Measurements from ENCODE around the gene CAP2. TPM values are rescaled to one million over a fixed set of nuclear protein-coding genes. Genes with fewer than 3 reads are reported as not detected.
"Not testable (repeated sequence)": the region's sequence is repeated elsewhere in the genome, so short reads cannot be mapped to it uniquely, and the experiment has no call there.

CAP2 gene
- total RNA-seq, 1 donor from 2014 or later: 15.5 TPM

DNA sequence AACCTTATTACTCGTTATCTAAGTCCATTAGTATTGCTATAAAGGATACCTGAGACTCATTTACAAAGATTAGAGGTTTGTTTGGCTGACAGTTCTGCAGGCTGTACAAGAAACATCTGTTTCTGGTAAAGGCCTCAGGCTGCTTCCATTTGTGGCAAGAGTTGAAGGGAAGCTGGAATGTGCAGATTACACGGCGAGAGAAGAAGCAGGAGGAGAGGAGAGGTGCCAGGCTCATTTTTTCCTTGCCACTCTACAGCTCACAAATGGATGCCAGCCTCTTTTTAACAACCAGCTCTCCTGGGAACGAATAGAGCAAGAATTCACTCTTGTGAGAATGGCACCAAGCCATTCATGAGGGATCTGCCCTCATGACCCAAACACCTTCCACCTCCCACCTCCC is 14.7 kb downstream of the CAP2 start:
- Mint-ChIP-seq H3K36me3 (ENCODE audit: insufficient read depth) (peaks cover 15% of the 10 kb centered on the region), H3K4me1 (ENCODE audit: low read depth) (peaks cover 5% of the 10 kb centered on the region), H3K27me3 (no peaks in the 10 kb centered on the region)

DNA sequence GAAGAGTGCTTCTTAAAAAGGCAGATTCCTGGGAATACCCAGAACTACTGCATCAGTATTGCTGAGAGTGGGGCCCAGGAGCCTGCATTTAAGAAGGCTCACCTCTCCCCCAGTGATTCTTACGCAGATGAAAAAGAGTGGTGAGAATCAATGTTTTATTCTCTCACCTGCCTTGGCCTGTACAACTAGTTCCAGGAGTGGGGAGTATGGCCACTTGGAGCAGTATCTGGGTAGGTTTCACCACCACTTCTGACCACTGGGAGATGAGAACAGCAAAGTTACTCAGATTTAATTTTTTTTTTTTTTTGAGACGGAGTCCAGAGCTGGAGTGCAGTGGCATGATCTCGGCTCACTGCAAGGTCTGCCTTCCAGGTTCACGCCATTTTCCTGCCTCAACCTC is 16.9 kb downstream of the CAP2 start:
- Mint-ChIP-seq H3K27ac (no peak overlapping the region), H3K9me3 (ENCODE audit: low read depth) (peaks cover 11% of the 10 kb centered on the region), H3K4me3 (ENCODE audit: low read depth) (no peak overlapping the region), H3K4me1 (ENCODE audit: low read depth) (peaks cover 5% of the 10 kb centered on the region), H3K27me3 (no peaks in the 10 kb centered on the region), H3K36me3 (ENCODE audit: insufficient read depth) (peaks cover 15% of the 10 kb centered on the region)
- no peak for DNase-seq (ENCODE audit: low spot score, unreplicated experiment)
- TF ChIP-seq, protein P1, sequence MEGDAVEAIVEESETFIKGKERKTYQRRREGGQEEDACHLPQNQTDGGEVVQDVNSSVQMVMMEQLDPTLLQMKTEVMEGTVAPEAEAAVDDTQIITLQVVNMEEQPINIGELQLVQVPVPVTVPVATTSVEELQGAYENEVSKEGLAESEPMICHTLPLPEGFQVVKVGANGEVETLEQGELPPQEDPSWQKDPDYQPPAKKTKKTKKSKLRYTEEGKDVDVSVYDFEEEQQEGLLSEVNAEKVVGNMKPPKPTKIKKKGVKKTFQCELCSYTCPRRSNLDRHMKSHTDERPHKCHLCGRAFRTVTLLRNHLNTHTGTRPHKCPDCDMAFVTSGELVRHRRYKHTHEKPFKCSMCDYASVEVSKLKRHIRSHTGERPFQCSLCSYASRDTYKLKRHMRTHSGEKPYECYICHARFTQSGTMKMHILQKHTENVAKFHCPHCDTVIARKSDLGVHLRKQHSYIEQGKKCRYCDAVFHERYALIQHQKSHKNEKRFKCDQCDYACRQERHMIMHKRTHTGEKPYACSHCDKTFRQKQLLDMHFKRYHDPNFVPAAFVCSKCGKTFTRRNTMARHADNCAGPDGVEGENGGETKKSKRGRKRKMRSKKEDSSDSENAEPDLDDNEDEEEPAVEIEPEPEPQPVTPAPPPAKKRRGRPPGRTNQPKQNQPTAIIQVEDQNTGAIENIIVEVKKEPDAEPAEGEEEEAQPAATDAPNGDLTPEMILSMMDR (IDR thresholded peaks at IDR 0.05; ENCODE audit: unreplicated experiment): no peak

More for the DNA sequence above, 14.7 kb downstream of the CAP2 start:
- Mint-ChIP-seq H3K9me3 (ENCODE audit: low read depth) (peaks cover 8% of the 10 kb centered on the region), H3K27ac (no peak overlapping the region), H3K4me3 (ENCODE audit: low read depth) (no peak overlapping the region)
- DNase-seq (ENCODE audit: low spot score, unreplicated experiment): no peak
- TF ChIP-seq, protein P1 (IDR thresholded peaks at IDR 0.05; ENCODE audit: unreplicated experiment): no peak

DNA sequence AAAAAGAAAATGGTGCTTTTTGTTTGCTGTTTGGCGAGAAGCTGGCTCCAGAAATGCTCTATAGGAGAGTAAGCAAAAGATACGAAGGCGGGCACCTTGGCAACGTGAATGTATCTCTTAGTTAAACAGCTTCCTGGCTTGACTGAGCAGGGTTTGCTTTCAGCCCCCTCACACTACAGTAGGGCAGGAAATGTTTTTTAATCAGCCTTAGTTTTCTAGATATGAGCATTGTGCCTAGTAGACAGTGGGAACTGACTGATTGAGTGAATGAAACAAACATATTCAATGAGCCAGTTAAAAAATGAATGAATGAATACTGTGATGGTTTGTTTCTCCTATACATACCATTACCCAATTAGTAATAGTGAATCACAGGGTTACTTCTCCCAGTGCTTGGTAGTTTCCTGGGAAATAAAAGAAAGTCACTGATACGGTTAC is 19.9 kb downstream of the CAP2 start:
- DNase-seq (ENCODE audit: low spot score, unreplicated experiment): no peak
- H3K27ac Mint-ChIP-seq: no peak overlapping the region
- H3K4me3 Mint-ChIP-seq (ENCODE audit: low read depth): no peak overlapping the region
- H3K9me3 Mint-ChIP-seq (ENCODE audit: low read depth): peaks cover 11% of the 10 kb centered on the region
- TF ChIP-seq, protein P1 (IDR thresholded peaks at IDR 0.05; ENCODE audit: unreplicated experiment): no peak
- H3K36me3 Mint-ChIP-seq (ENCODE audit: insufficient read depth): peaks cover 15% of the 10 kb centered on the region
- H3K4me1 Mint-ChIP-seq (ENCODE audit: low read depth): peaks cover 8% of the 10 kb centered on the region
- H3K27me3 Mint-ChIP-seq: no peaks in the 10 kb centered on the region

DNA sequence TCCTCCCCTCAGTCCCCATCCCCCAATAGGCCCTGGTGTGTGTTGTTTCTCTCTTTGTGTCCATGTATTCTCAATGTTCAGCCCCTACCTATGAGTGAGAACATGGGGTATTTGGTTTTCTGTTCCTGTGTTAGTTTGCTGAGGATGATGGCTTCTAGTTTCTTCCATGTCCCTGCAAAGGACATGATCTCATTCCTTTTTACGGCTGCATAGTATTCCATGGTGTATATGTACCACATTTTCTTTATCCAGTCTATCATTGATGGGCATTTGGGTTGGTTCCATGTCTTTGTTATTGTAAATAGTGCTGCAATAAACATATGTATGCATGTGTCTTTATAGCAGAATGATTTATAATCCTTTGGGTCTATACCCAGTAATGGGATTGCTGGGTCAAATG is 21.0 kb downstream of the CAP2 start:
- not testable (repeated sequence) for H3K27ac Mint-ChIP-seq; H3K27me3 Mint-ChIP-seq; H3K4me3 Mint-ChIP-seq (ENCODE audit: low read depth); DNase-seq (ENCODE audit: low spot score, unreplicated experiment)
- Mint-ChIP-seq H3K36me3 (ENCODE audit: insufficient read depth) (peaks cover 15% of the 10 kb centered on the region), H3K4me1 (ENCODE audit: low read depth) (peaks cover 10% of the 10 kb centered on the region), H3K9me3 (ENCODE audit: low read depth) (peaks cover 11% of the 10 kb centered on the region)

DNA sequence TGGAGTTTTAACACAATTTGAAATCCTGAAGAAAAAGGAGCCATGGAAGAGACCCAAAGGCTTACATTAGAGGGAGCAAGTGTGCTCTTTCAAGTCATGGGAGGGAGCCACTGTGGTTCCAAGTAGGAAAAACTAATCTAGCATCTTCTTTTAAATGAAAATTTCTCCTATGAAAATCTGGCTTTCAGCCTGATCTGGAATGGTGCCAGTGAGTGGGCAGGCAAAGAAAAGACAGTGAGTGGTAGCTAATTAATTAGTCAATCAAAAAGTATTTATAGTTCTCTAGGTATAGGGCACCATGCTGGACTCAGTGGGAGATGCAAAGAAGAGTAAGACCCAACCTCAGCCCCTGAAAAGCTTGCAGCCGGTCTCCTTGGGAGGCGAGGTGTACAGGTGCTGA is 21.9 kb downstream of the CAP2 start:
- Mint-ChIP-seq H3K27ac (no peak overlapping the region), H3K4me3 (ENCODE audit: low read depth) (no peak overlapping the region), H3K9me3 (ENCODE audit: low read depth) (peaks cover 3% of the 10 kb centered on the region), H3K36me3 (ENCODE audit: insufficient read depth) (peaks cover 6% of the 10 kb centered on the region), H3K27me3 (no peaks in the 10 kb centered on the region), H3K4me1 (ENCODE audit: low read depth) (peaks cover 12% of the 10 kb centered on the region)
- no peak for DNase-seq (ENCODE audit: low spot score, unreplicated experiment)
- TF ChIP-seq, protein P1 (IDR thresholded peaks at IDR 0.05; ENCODE audit: unreplicated experiment): no peak

DNA sequence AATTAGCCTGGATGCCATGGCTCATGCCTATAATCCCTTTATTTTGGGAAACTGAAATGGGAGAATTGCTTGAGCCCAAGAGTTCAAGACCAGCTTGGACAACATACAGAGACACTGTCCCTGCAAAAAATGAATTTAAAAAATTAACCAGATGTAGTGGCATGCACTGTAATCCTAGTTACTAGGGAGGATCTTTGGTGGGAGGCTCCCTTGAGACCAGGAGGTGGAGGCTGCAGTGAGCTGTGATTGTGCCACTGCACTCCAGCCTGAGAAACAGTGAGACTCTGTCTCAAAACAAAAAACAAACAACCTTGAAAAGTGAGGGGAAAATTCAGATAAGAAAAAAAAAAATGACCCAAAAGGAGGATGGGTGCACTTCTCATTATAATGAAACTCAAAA is 23.4 kb downstream of the CAP2 start:
- Mint-ChIP-seq H3K27me3 (no peaks in the 10 kb centered on the region), H3K9me3 (ENCODE audit: low read depth) (peaks cover 3% of the 10 kb centered on the region), H3K27ac (no peak overlapping the region), H3K36me3 (ENCODE audit: insufficient read depth) (peaks cover 5% of the 10 kb centered on the region), H3K4me3 (ENCODE audit: low read depth) (no peak overlapping the region), H3K4me1 (ENCODE audit: low read depth) (peaks cover 14% of the 10 kb centered on the region)
- TF ChIP-seq, protein P1 (IDR thresholded peaks at IDR 0.05; ENCODE audit: unreplicated experiment): no peak
- no peak for DNase-seq (ENCODE audit: low spot score, unreplicated experiment)
